HG02981 (cell line): ENCODE data around the gene CEP85L.

Experiments used
- ATAC-seq: cut with Tn5 transposase; IDR thresholded peaks from one replicate; pipeline ENCODE4 v1.9.1; 2021; ENCODE audit warnings: mild to moderate bottlenecking, moderate library complexity; ENCODE audit not compliant: unreplicated experiment

The CEP85L gene

GRCh38 chr6:118504611-118505010 is 146.8 kb downstream of the CEP85L start:
- ATAC-seq: no peak

GRCh38 chr6:118502169-118502568 is 149.2 kb downstream of the CEP85L start:
- no peak for ATAC-seq

GRCh38 chr6:118501765-118502164 is 149.6 kb downstream of the CEP85L start:
- ATAC-seq: no peak

GRCh38 chr6:118501099-118501498 is 150.3 kb downstream of the CEP85L start:
- no peak for ATAC-seq

GRCh38 chr6:118500130-118501015 is 151.0 kb downstream of the CEP85L start:
- no peak for ATAC-seq

- no peak for ATAC-seq
Measured at GRCh38 chr6:118495485-118496280, 155.7 kb downstream of the CEP85L start.

- no peak for ATAC-seq
Measured at GRCh38 chr6:118494091-118494490, 157.3 kb downstream of the CEP85L start.

GRCh38 chr6:118489990-118490389 is 161.4 kb downstream of the CEP85L start:
- ATAC-seq: no peak

- no peak for ATAC-seq
Measured at GRCh38 chr6:118488631-118489030, 162.8 kb downstream of the CEP85L start.

GRCh38 chr6:118485601-118486550 is 165.5 kb downstream of the CEP85L start:
- ATAC-seq: peak; percentile 93

GRCh38 chr6:118476551-118476950 is 174.8 kb downstream of the CEP85L start:
- ATAC-seq: no peak

GRCh38 chr6:118473266-118473665 is 178.1 kb downstream of the CEP85L start:
- ATAC-seq: no peak

- no peak for ATAC-seq
Measured at GRCh38 chr6:118469468-118469867, 181.9 kb downstream of the CEP85L start.

- ATAC-seq: no peak
Measured at GRCh38 chr6:118468682-118469465, 182.5 kb downstream of the CEP85L start.

GRCh38 chr6:118467181-118467580 is 184.2 kb downstream of the CEP85L start:
- ATAC-seq: peak; percentile 86

GRCh38 chr6:118464620-118465019 is 186.8 kb downstream of the CEP85L start:
- ATAC-seq: no peak

GRCh38 chr6:118460958-118461470 is 190.4 kb downstream of the CEP85L start:
- ATAC-seq: no peak

GRCh38 chr6:118456982-118457381 is 194.4 kb downstream of the CEP85L start:
- ATAC-seq: no peak

GRCh38 chr6:118451839-118452238 is 199.6 kb downstream of the CEP85L start:
- no peak for ATAC-seq

GRCh38 chr6:118444796-118445195 is 206.6 kb downstream of the CEP85L start:
- no peak for ATAC-seq
